Fibroblast of upper back skin (primary cell): ENCODE measurements around the gene SLC6A3.

Source experiments
- DNase-seq: peaks from one replicate; pipeline ENCODE4 v3.0.0-alpha.2; 2013

Gene SLC6A3

DNA sequence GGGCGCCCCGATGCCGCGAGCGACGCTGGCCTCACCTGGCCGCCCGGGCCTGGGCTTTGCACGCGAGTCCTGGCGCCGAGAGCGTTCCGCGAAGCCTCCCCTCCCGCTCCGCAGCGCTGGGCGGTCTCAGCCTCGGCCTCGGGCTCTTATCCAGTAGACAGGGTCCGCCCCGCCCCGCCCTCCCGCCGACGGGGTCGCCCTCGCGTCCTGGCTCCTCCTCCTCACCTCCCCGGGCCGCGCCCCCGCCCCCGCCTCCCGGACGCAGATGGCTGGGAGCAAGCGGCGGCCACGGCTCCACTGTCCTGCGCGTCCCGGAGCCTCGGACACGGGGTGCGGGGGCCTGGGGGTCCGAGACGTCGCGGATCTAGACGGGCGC, at the start of gene SLC6A3:
Gene SLC6A3, minus strand, starts transcription at position 128 of the 376 bp plus-strand sequence. CDS start 2,243 bp downstream, outside the sequence.
- no peak for DNase-seq

DNA sequence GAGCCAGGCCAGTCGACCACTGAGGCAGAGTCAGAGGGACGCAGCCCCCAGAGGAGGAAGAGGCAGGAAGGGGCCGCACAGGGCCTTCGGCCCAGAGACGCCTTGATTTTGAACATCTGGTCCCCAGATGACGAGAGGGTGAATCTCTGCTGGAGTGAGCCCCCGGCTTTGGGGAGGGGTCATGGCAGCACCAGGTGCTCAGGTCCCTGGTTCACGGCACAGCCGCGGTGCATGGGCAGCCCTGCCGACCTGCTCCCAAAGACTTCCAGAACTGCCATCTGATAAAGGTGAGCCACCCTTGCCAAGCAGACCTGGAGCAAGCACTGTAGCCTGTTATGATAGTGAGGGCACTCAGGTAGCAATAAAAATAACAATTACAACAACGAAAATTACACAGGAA, 48.7 kb upstream of the SLC6A3 start:
- no peak for DNase-seq

DNA sequence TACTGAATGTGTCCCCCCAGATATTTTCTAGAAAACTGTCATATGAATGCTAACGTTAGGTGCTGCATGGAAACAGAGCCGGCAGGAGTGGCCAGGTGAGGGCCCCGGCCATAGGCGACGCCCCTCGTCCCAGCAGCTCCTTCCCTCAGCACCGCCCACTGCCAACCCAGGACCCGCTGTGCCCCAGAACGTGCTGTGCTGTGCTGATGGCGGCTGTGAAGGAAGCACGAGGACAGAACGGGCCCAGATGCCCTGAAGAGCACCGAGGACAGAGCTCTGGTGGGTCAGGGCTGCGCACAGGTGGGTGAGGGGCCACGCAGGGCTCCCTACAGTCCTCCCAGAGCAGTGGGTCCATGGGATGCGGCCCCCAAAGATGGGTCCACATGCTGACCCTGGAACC, 48.2 kb upstream of the SLC6A3 start:
- DNase-seq: no peak

DNA sequence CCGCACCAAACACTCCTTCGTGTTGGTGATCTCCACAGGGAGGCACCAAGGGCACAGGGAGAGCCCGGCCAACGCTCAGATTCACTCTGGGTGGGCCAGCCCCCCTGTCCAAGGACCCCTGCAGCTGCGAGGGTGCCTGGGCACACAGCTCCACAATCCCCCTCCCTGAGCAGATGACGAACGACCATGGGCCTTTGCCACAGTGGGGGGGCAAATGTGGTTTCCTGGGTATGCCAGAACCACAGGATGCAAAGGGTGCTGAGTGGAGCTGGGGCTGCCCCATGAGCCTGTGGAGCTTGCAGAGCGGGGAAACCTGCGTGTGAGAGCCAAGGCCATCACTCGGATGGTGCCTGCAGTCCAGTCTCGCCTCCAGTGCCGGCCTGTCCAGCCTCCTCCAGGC, 47.5 kb upstream of the SLC6A3 start:
- no peak for DNase-seq

GRCh38 chr5:1490376-1490775, 45.1 kb upstream of the SLC6A3 start:
- no peak for DNase-seq

DNA sequence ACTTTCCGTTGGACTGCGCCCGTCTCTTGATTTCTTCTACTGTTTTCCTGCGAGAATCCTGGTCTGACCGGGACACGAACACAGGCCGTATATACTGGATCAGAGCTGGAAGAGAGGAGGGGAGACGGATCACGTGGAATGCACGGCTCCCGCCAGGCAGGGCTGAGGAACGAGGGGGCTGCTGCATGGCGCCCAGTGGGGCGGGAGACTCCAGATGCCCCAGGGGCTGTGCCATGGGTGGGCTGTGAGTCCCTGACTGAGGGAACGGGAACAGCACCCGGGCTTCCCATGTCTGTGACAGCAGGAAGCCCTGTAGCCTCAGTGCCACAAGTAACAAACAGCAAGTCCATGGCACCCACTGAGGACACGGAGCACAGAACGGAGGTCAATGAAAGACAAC, 44.5 kb upstream of the SLC6A3 start:
- DNase-seq: no peak

- DNase-seq: peak; percentile 51
These were observed 43.8 kb upstream of the SLC6A3 start for GRCh38 chr5:1488882-1489680.

GRCh38 chr5:1487079-1487764, 42.0 kb upstream of the SLC6A3 start:
- DNase-seq: no peak

DNA sequence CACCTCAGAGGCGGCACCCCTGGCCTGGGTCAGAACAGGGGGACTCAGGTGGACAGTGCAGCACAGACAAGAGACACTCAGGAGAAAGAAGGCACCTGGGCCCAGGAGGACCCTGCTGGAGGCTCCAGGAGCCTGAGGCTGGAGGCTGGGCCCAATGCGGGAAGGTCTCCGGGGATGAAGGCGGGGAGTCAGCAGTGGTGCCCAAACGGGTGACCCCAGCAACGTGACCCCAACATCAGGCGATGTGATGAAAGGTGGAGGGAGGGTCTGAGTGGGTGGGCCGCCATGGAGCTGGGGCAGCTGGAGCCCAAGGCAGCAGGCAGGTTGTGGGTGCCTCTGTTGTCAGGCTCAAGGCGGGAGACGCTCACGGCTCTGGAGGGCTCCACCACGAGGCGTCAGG, 41.0 kb upstream of the SLC6A3 start:
- DNase-seq: no peak

GRCh38 chr5:1485579-1486118, 40.4 kb upstream of the SLC6A3 start:
- no peak for DNase-seq

GRCh38 chr5:1484730-1485578, 39.7 kb upstream of the SLC6A3 start:
- DNase-seq: no peak

DNA sequence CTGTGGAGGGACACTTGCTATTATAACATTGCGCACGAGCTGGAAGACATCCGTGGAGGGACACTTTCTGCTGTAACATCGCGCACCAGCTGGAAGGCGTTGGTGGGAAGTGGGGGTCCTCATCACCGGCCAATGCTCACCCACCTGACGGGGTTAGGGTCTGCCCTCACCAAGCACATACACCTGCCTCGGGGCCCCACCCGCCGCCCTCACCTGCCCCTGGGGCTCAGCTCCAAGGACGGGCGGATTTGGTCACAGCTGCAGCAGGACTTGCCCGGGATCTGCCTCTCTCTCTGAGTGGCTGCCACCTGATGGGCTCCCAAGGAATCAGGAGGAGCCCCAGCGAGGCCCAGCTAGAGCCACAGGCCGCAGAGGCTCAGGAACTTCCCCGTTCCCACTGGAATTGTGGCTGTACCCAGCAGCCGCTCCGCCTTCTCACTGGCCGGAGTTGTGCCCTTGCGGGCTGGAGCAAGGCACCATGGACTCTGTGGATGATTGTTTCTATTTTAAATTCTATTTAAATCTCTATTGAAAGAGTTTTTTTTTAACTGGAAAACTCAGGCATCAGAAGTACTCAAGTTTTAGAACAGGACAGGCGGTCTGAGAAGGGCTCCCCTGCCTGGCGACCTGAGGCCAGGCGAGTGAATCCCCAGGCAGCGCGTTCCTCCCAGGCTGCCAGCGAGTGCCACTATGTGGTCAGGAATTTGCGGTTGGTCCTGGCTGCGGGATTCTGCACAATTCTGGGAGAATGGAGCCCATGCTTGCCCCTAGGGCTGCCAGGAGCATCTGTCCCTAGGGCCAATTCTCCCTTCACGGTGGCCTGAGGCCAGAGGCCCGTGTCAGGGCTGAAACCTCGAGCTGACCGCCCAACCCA, 38.9 kb upstream of the SLC6A3 start:
- no peak for DNase-seq

DNA sequence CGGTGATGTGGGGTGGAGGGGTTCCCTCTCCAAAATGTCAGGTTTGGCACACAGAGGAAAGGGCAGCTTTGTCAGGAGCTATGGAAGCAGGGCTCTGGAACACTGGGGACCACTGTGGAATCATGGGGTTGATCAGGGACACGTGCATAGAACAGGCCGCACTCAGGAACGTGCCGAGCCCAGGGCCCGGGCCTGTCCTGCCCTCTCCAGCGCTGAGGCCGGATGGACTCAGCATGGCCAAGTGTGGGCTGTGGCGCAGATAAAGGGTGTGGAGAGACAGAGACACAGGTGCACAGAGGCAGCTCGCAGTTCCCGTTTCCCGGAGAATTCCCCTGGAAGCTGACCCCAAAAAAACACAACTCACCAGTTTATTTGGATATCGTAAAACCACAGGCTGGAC, 37.8 kb upstream of the SLC6A3 start:
- no peak for DNase-seq

- DNase-seq: no peak
These were observed 36.7 kb upstream of the SLC6A3 start for GRCh38 chr5:1481959-1482331.

GRCh38 chr5:1481266-1481958, 36.2 kb upstream of the SLC6A3 start:
- no peak for DNase-seq

GRCh38 chr5:1480806-1481205, 35.6 kb upstream of the SLC6A3 start:
- no peak for DNase-seq

- DNase-seq: no peak
These were observed 35.0 kb upstream of the SLC6A3 start for GRCh38 chr5:1480217-1480616.

DNA sequence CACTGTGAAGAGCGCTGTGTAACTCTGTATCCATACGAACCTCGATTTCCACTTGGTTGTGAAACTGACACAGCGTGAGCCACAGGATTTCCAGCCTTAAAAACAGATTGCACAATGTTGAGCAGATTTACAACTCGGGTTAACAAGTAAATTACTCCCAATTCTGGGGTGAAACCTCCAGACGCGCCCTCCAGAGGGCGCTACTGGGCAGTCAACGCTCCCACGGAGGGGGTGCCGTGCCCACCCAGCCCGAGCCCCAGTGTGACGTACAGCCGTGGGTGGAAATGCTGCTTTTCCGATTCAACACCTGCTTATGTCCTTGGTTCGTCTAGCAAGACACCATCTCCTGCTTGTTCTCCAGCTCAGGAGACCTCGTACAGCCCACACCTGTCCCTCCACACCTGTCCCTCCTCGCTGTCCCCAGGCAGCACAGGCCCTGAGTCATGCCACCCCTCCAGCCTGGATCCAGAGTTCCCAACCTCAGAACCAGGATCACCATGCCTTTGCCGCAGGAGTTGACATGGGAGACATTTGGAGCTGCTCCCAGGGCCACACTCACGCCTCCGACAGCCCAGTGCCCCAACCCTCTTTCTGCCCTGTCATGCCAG, 34.4 kb upstream of the SLC6A3 start:
- DNase-seq: peak; percentile 9

DNA sequence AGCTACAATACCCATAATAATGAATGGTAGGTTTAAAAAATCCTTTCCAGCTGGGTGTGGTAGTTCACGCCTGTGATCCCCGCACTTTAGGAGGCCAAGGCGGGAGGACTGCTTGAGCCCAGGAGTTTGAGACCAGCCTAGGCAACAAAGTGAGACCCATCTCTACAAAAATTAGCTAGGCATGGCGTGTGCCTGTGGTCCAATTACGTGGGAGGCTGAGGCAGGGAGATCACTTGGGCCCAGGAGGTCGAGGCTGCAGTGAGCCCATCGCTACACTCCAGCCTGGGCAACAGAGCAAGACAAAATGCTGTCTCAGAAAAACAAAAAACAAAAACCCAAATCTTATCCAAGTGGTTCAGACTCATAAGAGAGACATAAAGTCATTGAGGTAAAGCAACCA, 33.8 kb upstream of the SLC6A3 start:
- DNase-seq: no peak

- DNase-seq: no peak
These were observed 33.2 kb upstream of the SLC6A3 start for GRCh38 chr5:1478271-1479035.
